AG10803 (cell line): ENCODE results near the gene MRPL24.

ENCODE experiments used
- DNase-seq: peaks from one replicate; pipeline ENCODE4 v3.0.0; 2010; ENCODE audit warnings: low read depth
- H3K4me3 ChIP-seq: 2 replicates; pipeline ENCODE4 v1.5.1; 2011; ENCODE audit warnings: mild to moderate bottlenecking, low read length, control low read depth
- TF ChIP-seq, protein P1 (sequence below): conservative IDR thresholded peaks from 2 replicates; pipeline ENCODE4 v1.5.1; 2011; ENCODE audit warnings: mild to moderate bottlenecking, low read length, control low read depth, inconsistent platforms

The MRPL24 gene

DNA sequence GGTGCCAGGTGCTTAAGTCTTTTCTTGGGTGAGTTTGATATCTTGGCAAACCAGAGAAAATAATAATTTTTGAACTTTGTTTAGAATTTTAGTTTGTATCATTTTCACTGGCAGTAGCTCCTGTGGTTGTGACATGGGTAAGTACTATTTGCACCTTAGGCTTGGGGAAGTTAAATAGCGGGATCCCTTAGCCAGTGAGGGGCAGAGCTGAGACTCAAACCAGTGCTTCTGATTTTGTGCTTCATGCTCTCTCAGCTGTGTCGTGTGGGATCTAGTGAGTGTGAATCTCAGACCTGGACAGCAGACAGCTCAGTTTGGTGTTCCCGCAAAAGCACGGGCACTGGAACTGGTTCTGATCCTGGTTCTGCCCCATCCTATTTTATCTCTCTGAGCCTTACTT, 36.1 kb upstream of the MRPL24 start:
- H3K4me3 ChIP-seq = no peak overlapping the region
- TF ChIP-seq, protein P1, sequence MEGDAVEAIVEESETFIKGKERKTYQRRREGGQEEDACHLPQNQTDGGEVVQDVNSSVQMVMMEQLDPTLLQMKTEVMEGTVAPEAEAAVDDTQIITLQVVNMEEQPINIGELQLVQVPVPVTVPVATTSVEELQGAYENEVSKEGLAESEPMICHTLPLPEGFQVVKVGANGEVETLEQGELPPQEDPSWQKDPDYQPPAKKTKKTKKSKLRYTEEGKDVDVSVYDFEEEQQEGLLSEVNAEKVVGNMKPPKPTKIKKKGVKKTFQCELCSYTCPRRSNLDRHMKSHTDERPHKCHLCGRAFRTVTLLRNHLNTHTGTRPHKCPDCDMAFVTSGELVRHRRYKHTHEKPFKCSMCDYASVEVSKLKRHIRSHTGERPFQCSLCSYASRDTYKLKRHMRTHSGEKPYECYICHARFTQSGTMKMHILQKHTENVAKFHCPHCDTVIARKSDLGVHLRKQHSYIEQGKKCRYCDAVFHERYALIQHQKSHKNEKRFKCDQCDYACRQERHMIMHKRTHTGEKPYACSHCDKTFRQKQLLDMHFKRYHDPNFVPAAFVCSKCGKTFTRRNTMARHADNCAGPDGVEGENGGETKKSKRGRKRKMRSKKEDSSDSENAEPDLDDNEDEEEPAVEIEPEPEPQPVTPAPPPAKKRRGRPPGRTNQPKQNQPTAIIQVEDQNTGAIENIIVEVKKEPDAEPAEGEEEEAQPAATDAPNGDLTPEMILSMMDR = no peak
- DNase-seq = no peak

- no peak overlapping the region for H3K4me3 ChIP-seq
- TF ChIP-seq, protein P1 = no peak
- DNase-seq = no peak
Measured at GRCh38 chr1:156775799-156776198, 34.9 kb upstream of the MRPL24 start.

GRCh38 chr1:156773607-156774006, 32.7 kb upstream of the MRPL24 start:
- no peak overlapping the region for H3K4me3 ChIP-seq

GRCh38 chr1:156772728-156773497, 32.0 kb upstream of the MRPL24 start:
- H3K4me3 ChIP-seq = no peak overlapping the region
- no peak for DNase-seq

More at GRCh38 chr1:156773607-156774006, 32.7 kb upstream of the MRPL24 start:
- DNase-seq = no peak
- TF ChIP-seq, protein P1 = no peak

DNA sequence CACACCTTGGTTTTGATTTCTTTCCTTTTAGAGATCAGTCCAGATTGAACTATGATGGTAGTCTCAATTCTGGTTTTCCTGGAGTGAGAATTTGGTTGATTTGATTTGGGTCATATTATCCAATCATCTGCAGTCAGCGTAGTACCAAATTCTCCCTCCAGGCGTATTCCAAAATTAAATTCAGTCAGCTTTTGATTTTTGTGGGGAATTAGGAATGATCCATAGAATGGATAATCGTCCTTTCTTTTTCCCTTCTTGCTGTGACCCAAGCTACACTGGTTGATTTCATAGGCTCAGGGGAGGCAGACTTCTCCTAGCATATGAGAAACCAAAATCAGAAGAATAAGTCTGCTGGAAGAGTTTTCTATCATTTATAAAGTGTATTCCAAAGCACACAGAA, 31.3 kb upstream of the MRPL24 start:
- TF ChIP-seq, protein P1 = peak; percentile 8; the same call in 1 of the 2 replicates
- no peak for DNase-seq
- no peak overlapping the region for H3K4me3 ChIP-seq

More at GRCh38 chr1:156772728-156773497, 32.0 kb upstream of the MRPL24 start:
- TF ChIP-seq, protein P1 = no peak

DNA sequence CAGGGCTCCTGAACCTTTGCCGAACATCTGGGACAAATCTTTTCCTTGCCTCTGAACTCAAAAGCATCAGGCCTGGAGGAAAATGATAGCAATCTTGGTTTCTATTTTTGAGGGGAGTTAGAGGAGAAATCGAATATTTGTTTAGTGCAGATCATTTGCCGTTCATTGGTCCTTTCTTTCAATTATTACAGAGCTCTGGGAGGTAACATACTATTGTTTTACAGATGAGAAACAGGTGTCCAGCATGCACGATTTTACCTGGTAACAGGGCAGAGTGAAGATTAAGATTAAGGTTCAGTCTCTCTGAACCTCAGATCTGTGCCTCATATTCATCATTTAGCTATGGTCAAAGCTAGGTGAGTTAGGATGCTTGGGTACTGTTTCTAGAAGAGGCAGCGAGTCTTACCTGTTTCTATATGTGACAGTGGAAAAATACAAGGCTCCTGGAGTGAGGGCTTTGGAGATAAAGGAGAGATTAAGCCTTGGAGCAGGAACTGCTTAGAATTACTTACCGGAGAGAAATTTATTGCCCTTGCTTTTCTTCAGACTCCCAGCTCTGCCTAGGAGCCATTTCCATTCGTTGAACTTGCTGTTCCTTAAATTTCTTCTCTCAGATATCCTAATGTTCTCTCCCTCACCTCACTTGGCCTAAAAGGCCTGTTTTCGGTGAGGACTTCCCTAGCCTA, 27.9 kb upstream of the MRPL24 start:
- H3K4me3 ChIP-seq = peak overlapping the region; percentile 97
- DNase-seq = no peak
- TF ChIP-seq, protein P1 = no peak
